H1 (cell line): ENCODE measurements around the gene PXN. TPM values are rescaled to one million over a fixed set of nuclear protein-coding genes. Genes with fewer than 3 reads are reported as not detected.

ENCODE experiments used
- CTCF ChIA-PET: fragments of 300-600 bp; sonication (Branson Sonifier 250); formaldehyde crosslinking; loops from one replicate; lab custom pipeline; 2021; ENCODE audit not compliant: partially characterized antibody; lab: Charles Lee
- POLR2A ChIA-PET: fragments of 300-600 bp; sonication (Branson Sonifier 250); formaldehyde crosslinking; loops from one replicate; lab custom pipeline; 2021; ENCODE audit warnings: inconsistent platforms; ENCODE audit not compliant: partially characterized antibody; lab: Charles Lee
- DNase-seq, 2 experiments: peaks; one replicate each; pipeline versions ENCODE4 v3.0.0 to v3.0.0-alpha.2; 2010 to 2022; ENCODE audit warnings: low spot score in 2 of 2, low read depth in 1 of 2, mixed read lengths in 1 of 2
- FAIRE-seq: peaks from 2 replicates; lab custom pipeline; 2011; peaks lifted over from hg19 to GRCh38; lab: Jason Lieb, UNC
- H2AFZ ChIP-seq: 2 replicates; pipeline ENCODE4 v1.8.1; 2012; ENCODE audit warnings: low read length, inconsistent platforms
- H2AK5ac ChIP-seq: 2 replicates; pipeline ENCODE4 v1.6.1; 2013; ENCODE audit warnings: low read depth, low read length
- H2BK120ac ChIP-seq: replicated peaks from 2 replicates; pipeline ENCODE3; 2013; ENCODE audit warnings: low read depth, low read length, inconsistent platforms
- H2BK12ac ChIP-seq: 2 replicates; pipeline ENCODE4 v1.6.1; 2013; ENCODE audit warnings: low read depth, low read length
- H2BK15ac ChIP-seq: 2 replicates; pipeline ENCODE4 v1.6.1; 2013; ENCODE audit warnings: low read length
- H2BK20ac ChIP-seq: 2 replicates; pipeline ENCODE4 v1.6.1; 2013; ENCODE audit warnings: low read length
- H2BK5ac ChIP-seq: 2 replicates; pipeline ENCODE4 v1.6.1; 2013; ENCODE audit warnings: low read depth, low read length
- H3K14ac ChIP-seq: 2 replicates; pipeline ENCODE4 v1.6.1; 2013; ENCODE audit warnings: inconsistent platforms; ENCODE audit not compliant: insufficient read length
- H3K18ac ChIP-seq: 2 replicates; pipeline ENCODE4 v1.6.1; 2013; ENCODE audit warnings: low read length; ENCODE audit errors: extremely low read depth
- H3K23ac ChIP-seq: 2 replicates; pipeline ENCODE4 v1.6.1; 2013; ENCODE audit warnings: inconsistent platforms; ENCODE audit not compliant: insufficient read length
- H3K23me2 ChIP-seq: 2 replicates; pipeline ENCODE4 v1.6.1; 2013; ENCODE audit warnings: low read depth, low read length
- H3K27ac ChIP-seq: 2 replicates; pipeline ENCODE4 v1.6.1; 2011; ENCODE audit warnings: low read depth, low read length, inconsistent platforms
- H3K27me3 ChIP-seq, 4 experiments: replicated peaks in 1 of 4; 1 replicate in 1 of 4; 2 replicates in 3 of 4; pipeline versions ENCODE4 v1.6.1 to v1.8.1; 2011 to 2013; ENCODE audit warnings: low read length in 3 of 4, mild to moderate bottlenecking in 3 of 4, inconsistent platforms in 2 of 4, mixed read lengths in 2 of 4, moderate library complexity in 1 of 4; ENCODE audit not compliant: control insufficient read depth in 3 of 4, insufficient read depth in 3 of 4; ENCODE audit errors: extremely low read depth in 1 of 4
- H3K36me3 ChIP-seq, 4 experiments: 2 replicates each; pipeline versions ENCODE4 v1.6.1 to v1.8.1; 2011 to 2013; ENCODE audit warnings: mild to moderate bottlenecking in 4 of 4, low read length in 3 of 4, moderate library complexity in 2 of 4, control low read depth in 1 of 4, inconsistent platforms in 1 of 4; ENCODE audit not compliant: insufficient read depth in 4 of 4, control insufficient read depth in 2 of 4
- H3K4ac ChIP-seq: replicated peaks from 2 replicates; pipeline ENCODE3; 2013; ENCODE audit warnings: low read length, low read depth, mixed read lengths, inconsistent platforms; ENCODE audit not compliant: insufficient read length
- H3K4me1 ChIP-seq, 4 experiments: replicated peaks in 1 of 4; 1 replicate in 1 of 4; 2 replicates in 3 of 4; pipeline versions ENCODE4 v1.6.1 to v1.8.1; 2011 to 2013; ENCODE audit warnings: low read length in 3 of 4, inconsistent platforms in 2 of 4, mixed read lengths in 1 of 4; ENCODE audit not compliant: insufficient read depth in 4 of 4, control insufficient read depth in 3 of 4
- H3K4me2 ChIP-seq, 2 experiments: 2 replicates each; pipeline versions ENCODE4 v1.6.1 to v1.8.1; 2011 to 2013; ENCODE audit warnings: low read depth in 2 of 2, low read length in 2 of 2, control low read depth in 1 of 2, inconsistent platforms in 1 of 2, mild to moderate bottlenecking in 1 of 2; ENCODE audit not compliant: insufficient read depth in 1 of 2
- H3K4me3 ChIP-seq, 4 experiments: fragments of 200-600, 300-600 bp in 1 of 4; sonication (generic), shearing (Covaris generic), sonication (Bioruptor Twin) in 1 of 4; 2 replicates each; pipeline versions ENCODE4 v1.5.1 to v1.8.1; 2011 to 2016; ENCODE audit warnings: low read length in 4 of 4, low read depth in 3 of 4, control low read depth in 2 of 4, inconsistent platforms in 2 of 4, mild to moderate bottlenecking in 2 of 4, mixed read lengths in 1 of 4, moderate library complexity in 1 of 4; ENCODE audit not compliant: insufficient read depth in 2 of 4; ENCODE audit errors: extremely low read depth in 1 of 4
- H3K56ac ChIP-seq: replicated peaks from 2 replicates; pipeline ENCODE3; 2013; ENCODE audit warnings: low read depth, mild to moderate bottlenecking, mixed read lengths, low read length, inconsistent platforms; ENCODE audit not compliant: insufficient read length
- H3K79me1 ChIP-seq: 2 replicates; pipeline ENCODE4 v1.6.1; 2013; ENCODE audit warnings: low read depth, low read length, control low read depth
- H3K79me2 ChIP-seq, 2 experiments: 2 replicates each; pipeline versions ENCODE4 v1.6.1 to v1.8.1; 2012 to 2013; ENCODE audit warnings: low read length in 2 of 2, mild to moderate bottlenecking in 2 of 2, inconsistent platforms in 1 of 2; ENCODE audit not compliant: insufficient read depth in 2 of 2, control insufficient read depth in 1 of 2
- H3K9ac ChIP-seq, 4 experiments: replicated peaks in 1 of 4; 1 replicate in 1 of 4; 2 replicates in 3 of 4; pipeline versions ENCODE4 v1.6.1 to v1.8.1; 2011 to 2013; ENCODE audit warnings: low read depth in 3 of 4, low read length in 3 of 4, control low read depth in 2 of 4, mild to moderate bottlenecking in 2 of 4, moderate library complexity in 2 of 4, inconsistent platforms in 1 of 4; ENCODE audit errors: extremely low read depth in 1 of 4
- H3K9me3 ChIP-seq, 2 experiments: 2 replicates each; pipeline versions ENCODE4 v1.6.1 to v1.8.1; 2012 to 2013; ENCODE audit warnings: mild to moderate bottlenecking in 2 of 2, moderate library complexity in 2 of 2, control low read depth in 1 of 2, inconsistent platforms in 1 of 2, low read depth in 1 of 2, low read length in 1 of 2, mixed read lengths in 1 of 2; ENCODE audit not compliant: insufficient read depth in 2 of 2
- H4K20me1 ChIP-seq, 2 experiments: replicated peaks in 1 of 2; 2 replicates each; pipeline versions ENCODE3 to v1.8.1; 2011 to 2013; ENCODE audit warnings: inconsistent platforms in 2 of 2, low read length in 2 of 2, mild to moderate bottlenecking in 1 of 2; ENCODE audit not compliant: insufficient read depth in 2 of 2, control insufficient read depth in 1 of 2
- H4K5ac ChIP-seq: 2 replicates; pipeline ENCODE4 v1.6.1; 2013; ENCODE audit warnings: low read length, low read depth, mixed read lengths, inconsistent platforms; ENCODE audit not compliant: insufficient read length
- H4K8ac ChIP-seq: 2 replicates; pipeline ENCODE4 v1.8.0; 2013; ENCODE audit warnings: mild to moderate bottlenecking, moderate library complexity, low read length, inconsistent platforms; ENCODE audit not compliant: insufficient read depth; ENCODE audit errors: extremely low read depth
- H4K91ac ChIP-seq: replicated peaks from 2 replicates; pipeline ENCODE3; 2013; ENCODE audit warnings: low read length, mixed read lengths, inconsistent platforms; ENCODE audit not compliant: insufficient read length
- ASH2L ChIP-seq: fragments of 200-600, 300-600 bp; sonication (generic); IDR thresholded peaks from one replicate; pipeline ENCODE4 v1.7.1; 2017; ENCODE audit warnings: low read length
- BRCA1 ChIP-seq: IDR thresholded peaks from 2 replicates; pipeline ENCODE4 v1.6.1; 2012; ENCODE audit warnings: low read depth, low read length, improper control_type of control experiment
- EZH2 ChIP-seq: fragments of 200-600 bp; sonication (generic); IDR thresholded peaks from 2 replicates; pipeline ENCODE4 v1.7.1; 2012; ENCODE audit warnings: low read depth, mild to moderate bottlenecking, moderate library complexity, low read length, inconsistent platforms; ENCODE audit not compliant: severe bottlenecking
- GTF2F1 ChIP-seq: IDR thresholded peaks from 2 replicates; pipeline ENCODE4 v1.6.1; 2012; ENCODE audit warnings: low read depth, low read length, improper control_type of control experiment, borderline replicate concordance
- JUN ChIP-seq: IDR thresholded peaks from 2 replicates; pipeline ENCODE4 v1.6.1; 2011; ENCODE audit warnings: low read depth, mild to moderate bottlenecking, improper control_type of control experiment, low read length
- POLR2AphosphoS5 ChIP-seq: IDR thresholded peaks from 2 replicates; pipeline ENCODE4 v1.6.1; 2011; ENCODE audit warnings: low read depth, low read length
- TAF7 ChIP-seq: optimal IDR thresholded peaks from 2 replicates; pipeline ENCODE3; 2011; ENCODE audit warnings: low read depth, mild to moderate bottlenecking, inconsistent platforms, low read length, moderate library complexity, borderline replicate concordance
- TBP ChIP-seq: IDR thresholded peaks from 2 replicates; pipeline ENCODE4 v1.6.1; 2011; ENCODE audit warnings: low read depth, low read length, improper control_type of control experiment
- WGBS, 2 experiments: shearing (Covaris generic) in 1 of 2; methylation state at CpG; one replicate each; pipeline versions ENCODE4 v1.1.6 to v1.1.7; 2013 to 2015; ENCODE audit warnings: low lambda C conversion rate in 2 of 2, mixed read lengths in 2 of 2, inconsistent platforms in 1 of 2, low coverage in 1 of 2, missing lambda C conversion rate in 1 of 2; ENCODE audit not compliant: insufficient replicate concordance in 2 of 2, insufficient coverage in 1 of 2, insufficient read length in 1 of 2; ENCODE audit errors: extremely low coverage in 1 of 2, missing lambda C conversion rate in 1 of 2; 5-methylcytosine and 5-hydroxymethylcytosine counted together
- polyA plus RNA-seq, 7 experiments: library from polyadenylated mRNA; depleted of rRNA in 3 of 7; stranded (reverse) in 5 of 7; unstranded in 2 of 7; fragments of >200 nt in 5 of 7; fragments of 200-250 nt in 2 of 7; gene quantifications; 1 replicate in 5 of 7; 2 replicates in 1 of 7; 4 replicates in 1 of 7; pipeline versions ENCODE4 v1.2.1 to v1.2.3, GENCODE V29; 2011 to 2013; ENCODE audit warnings: missing spikeins in 2 of 7, mixed read lengths in 2 of 7
- total RNA-seq: library from RNA; stranded (reverse); fragmentation: NEBNext Ultra II Directional; extraction: Animal tissue kit (Norgen Biotek cat#: 25700); gene quantifications from 2 replicates; pipeline ENCODE4 v1.2.1, GENCODE V29; 2021
- TF ChIP-seq, protein P1 (sequence below): IDR thresholded peaks from 2 replicates; pipeline ENCODE4 v1.6.1; 2012; ENCODE audit warnings: inconsistent platforms

PXN gene
- total and polyA plus RNA-seq, 2 of the 8 experiments (the other 6 are each of a cell fraction or from before 2014, with no cell fraction given) = 51.0 to 105 TPM

DNA sequence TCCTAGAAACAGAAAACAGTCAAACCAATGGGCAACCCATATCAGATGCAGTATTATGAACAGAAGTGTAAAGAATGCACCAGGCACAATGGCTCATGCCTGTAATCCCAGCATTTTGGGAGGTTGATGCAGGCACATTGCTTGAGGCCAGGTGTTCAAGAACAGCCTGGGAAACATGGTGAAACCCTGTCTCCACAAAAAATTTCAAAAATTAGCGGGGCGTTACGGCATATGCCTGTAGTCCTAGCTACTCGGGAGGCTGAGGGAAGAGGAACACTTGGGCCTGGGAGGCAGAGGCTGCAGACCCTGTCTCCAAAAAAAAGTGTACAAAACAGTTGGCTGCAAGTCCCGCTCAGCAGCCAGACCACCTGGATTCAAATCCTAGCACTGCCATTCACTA, 4.9 kb downstream of the PXN start:
- H4K5ac ChIP-seq = no peak overlapping the region
- peaks cover 8% of the 10 kb centered on the region; the same call in 1 of the 2 replicates for H3K23me2 ChIP-seq
- no peak overlapping the region for H3K4me2 ChIP-seq
- H4K20me1 ChIP-seq = peaks cover 8 to 18% of the 10 kb centered on the region in 2 experiments
- no peak overlapping the region for H2BK12ac ChIP-seq
- H3K9ac ChIP-seq = no peak overlapping the region
- TF ChIP-seq TAF7 (no peak), TBP (no peak), GTF2F1 (no peak), EZH2 (no peak), BRCA1 (no peak), ASH2L (no peak), JUN (no peak), POLR2AphosphoS5 (no peak)
- TF ChIP-seq, protein P1, sequence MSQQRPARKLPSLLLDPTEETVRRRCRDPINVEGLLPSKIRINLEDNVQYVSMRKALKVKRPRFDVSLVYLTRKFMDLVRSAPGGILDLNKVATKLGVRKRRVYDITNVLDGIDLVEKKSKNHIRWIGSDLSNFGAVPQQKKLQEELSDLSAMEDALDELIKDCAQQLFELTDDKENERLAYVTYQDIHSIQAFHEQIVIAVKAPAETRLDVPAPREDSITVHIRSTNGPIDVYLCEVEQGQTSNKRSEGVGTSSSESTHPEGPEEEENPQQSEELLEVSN = no peak
- no peak overlapping the region for H3K4ac ChIP-seq
- POLR2A ChIA-PET = interaction anchor here (0.5 to 88.3 kb wide), 3 partner anchors 7 to 66 kb away, joined by 3 to 4270 read pairs (median 4270); partner anchors contain the start of genes GCN1, PXN, RNU4-1 and RNU4-2
- no peak overlapping the region for H3K27ac ChIP-seq
- H3K79me1 ChIP-seq = peaks cover 26% of the 10 kb centered on the region
- 0 out of 2 replicates have a peak overlapping the region, but pooled peaks have one; percentile 70 for H2AK5ac ChIP-seq
- H3K23ac ChIP-seq = no peak overlapping the region
- peaks cover 35 to 91% of the 10 kb centered on the region in 2 experiments for H3K79me2 ChIP-seq
- DNase-seq (no peak), FAIRE-seq (no peak)
- H3K4me3 ChIP-seq = no peak overlapping the region
- 93% methylated on average over 5 of the region's 5 CpGs; no CpG with 5 or more reads in 1 of the 2 experiments for WGBS, 2 experiments
- CTCF ChIA-PET = interaction anchor here (0.7 to 34.8 kb wide), 6 partner anchors 16 to 169 kb away, joined by 3 to 930 read pairs (median 6); no protein-coding TSS in a partner anchor
- no peak overlapping the region for H3K56ac ChIP-seq
- no peaks in the 10 kb centered on the region for H3K9me3 ChIP-seq
- no peaks in the 10 kb centered on the region for H3K36me3 ChIP-seq
- H3K4me1 ChIP-seq = peaks cover 17 to 40% (median 27%) of the 10 kb centered on the region in 4 experiments
- H2BK5ac ChIP-seq = no peak overlapping the region
- no peak overlapping the region for H2BK15ac ChIP-seq
- H3K27me3 ChIP-seq = no peaks in the 10 kb centered on the region
- H2BK120ac ChIP-seq = no peak overlapping the region
- H3K14ac ChIP-seq = no peak overlapping the region
- H4K91ac ChIP-seq = no peak overlapping the region
- no peak overlapping the region for H2AFZ ChIP-seq
- no peak overlapping the region for H2BK20ac ChIP-seq
- no peak overlapping the region for H3K18ac ChIP-seq
- H4K8ac ChIP-seq = 0 out of 2 replicates have a peak overlapping the region, but pooled peaks have one; percentile 37
